C4-2B (cell line): ENCODE data around the gene CRIP1.
A peak's percentile ranks its signal among the peaks of the same experiment; 100 is the strongest.

ENCODE experiments used
- H3K27ac ChIP-seq: fragments of 450-650 bp; 2 replicates; pipeline ENCODE4 v1.5.1; 2017
- CTCF ChIP-seq: fragments of 450-650 bp; conservative IDR thresholded peaks from 2 replicates; pipeline ENCODE4 v1.5.1; 2017; ENCODE audit warnings: mild to moderate bottlenecking
- ZFX ChIP-seq: fragments of 450-650 bp; IDR thresholded peaks from 2 replicates; pipeline ENCODE4 v1.6.1; 2017

The CRIP1 gene

DNA sequence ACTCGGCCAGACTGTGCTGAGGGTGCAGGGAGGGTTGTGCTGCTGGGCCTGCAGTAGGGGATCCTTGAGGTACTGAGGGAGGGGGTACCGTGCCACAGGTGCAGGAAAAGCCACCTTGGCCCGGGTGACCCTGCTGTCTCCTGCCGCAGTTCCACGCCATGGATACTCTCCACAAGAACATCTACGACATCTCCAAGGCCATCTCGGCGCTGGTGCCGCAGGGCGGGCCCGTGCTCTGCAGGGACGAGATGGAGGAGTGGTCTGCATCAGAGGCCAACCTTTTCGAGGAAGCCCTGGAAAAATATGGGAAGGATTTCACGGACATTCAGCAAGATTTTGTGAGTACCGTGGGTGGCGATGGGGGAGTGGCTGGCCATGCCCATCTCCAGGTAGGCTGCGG, 26.1 kb upstream of the CRIP1 start:
- no peak overlapping the region for H3K27ac ChIP-seq
- TF ChIP-seq ZFX (no peak), CTCF (no peak)

GRCh38 chr14:105461903-105462302, 24.8 kb upstream of the CRIP1 start:
- TF ChIP-seq ZFX (no peak), CTCF (no peak)
- no peak overlapping the region for H3K27ac ChIP-seq

DNA sequence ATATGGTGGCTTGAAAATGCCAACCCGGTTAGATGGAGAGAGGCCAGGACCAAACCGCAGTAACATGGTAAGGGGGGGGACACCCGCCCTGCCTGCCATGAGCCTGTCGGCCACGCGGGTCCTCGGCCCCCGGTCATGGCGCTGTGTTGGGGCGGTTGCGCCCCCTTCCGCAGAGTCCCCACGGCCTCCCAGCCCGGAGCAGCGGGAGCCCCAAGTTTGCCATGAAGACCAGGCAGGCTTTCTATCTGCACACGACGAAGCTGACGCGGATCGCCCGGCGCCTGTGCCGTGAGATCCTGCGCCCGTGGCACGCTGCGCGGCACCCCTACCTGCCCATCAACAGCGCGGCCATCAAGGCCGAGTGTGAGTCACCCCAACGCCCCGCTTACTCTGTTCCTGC, 22.2 kb upstream of the CRIP1 start:
- no peak for TF ChIP-seq CTCF
- TF ChIP-seq ZFX = no peak
- H3K27ac ChIP-seq = no peak overlapping the region

GRCh38 chr14:105465209-105466031, 21.3 kb upstream of the CRIP1 start:
- H3K27ac ChIP-seq = peak overlapping the region; percentile 91
- TF ChIP-seq ZFX (no peak), CTCF (no peak)

DNA sequence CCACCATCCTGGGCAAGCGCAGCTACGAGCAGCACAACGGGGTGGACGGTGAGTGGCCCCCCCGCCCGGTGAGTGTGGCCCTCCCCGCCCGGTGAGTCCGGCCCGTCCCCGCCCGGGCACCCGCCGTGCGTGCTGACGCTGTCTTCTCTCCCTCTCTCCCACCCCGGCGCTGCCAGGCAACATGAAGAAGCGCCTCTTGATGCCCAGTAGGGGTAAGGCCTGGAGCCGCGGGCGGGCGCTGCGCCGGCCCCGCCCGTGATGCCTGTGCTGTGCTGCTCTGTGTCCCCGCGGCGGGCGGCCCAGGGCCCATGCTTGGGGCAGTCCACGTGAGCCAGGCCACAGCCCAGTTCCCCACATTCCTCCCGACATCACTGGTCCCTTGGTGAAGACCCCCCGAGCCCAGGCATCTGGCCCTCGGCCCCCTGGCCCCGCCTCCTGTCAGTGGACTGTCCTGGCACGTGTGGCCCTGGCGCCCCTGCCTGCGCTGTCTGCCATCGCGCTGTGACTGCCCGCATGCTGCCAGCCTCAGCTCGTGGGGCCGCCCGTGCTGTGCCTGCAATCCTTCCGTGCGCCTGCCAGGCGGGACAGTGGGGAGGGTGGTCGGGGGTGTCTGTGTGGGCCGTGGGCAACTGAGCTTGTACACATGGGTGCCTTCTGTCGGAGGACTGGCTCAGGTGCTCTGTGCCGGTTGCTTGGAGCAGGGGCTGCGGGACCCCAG, 20.0 kb upstream of the CRIP1 start:
- peak overlapping the region; percentile 91 for H3K27ac ChIP-seq
- TF ChIP-seq ZFX = peak; percentile 48; the same call in 1 of the 2 replicates
- no peak for TF ChIP-seq CTCF

GRCh38 chr14:105467249-105467941, 19.3 kb upstream of the CRIP1 start:
- peak overlapping the region; percentile 91 for H3K27ac ChIP-seq

More at GRCh38 chr14:105467249-105467941, 19.3 kb upstream of the CRIP1 start:
- TF ChIP-seq ZFX = 0 out of 2 replicates have a peak, but pooled peaks have one; percentile 5
- TF ChIP-seq CTCF = no peak
